ENCODE measurements around the gene CD38.
"Not testable (repeated sequence)": the region's sequence is repeated elsewhere in the genome, so short reads cannot be mapped to it uniquely, and the experiment has no call there.

CD38 gene

GRCh38 chr4:15778289-15779241, at the start of gene CD38:
CD38 (plus strand) TSS chr4:15778328; CDS start chr4:15778415, 87 bp downstream.
- DNase-seq (ENCODE audit: low read depth) = peak; percentile 25

- no peak for DNase-seq (ENCODE audit: low read depth)
Observed at GRCh38 chr4:15729910-15730533, 48.1 kb upstream of the CD38 start.

- not testable (repeated sequence) for DNase-seq (ENCODE audit: low read depth)
Observed at GRCh38 chr4:15733061-15733460, 45.1 kb upstream of the CD38 start.

GRCh38 chr4:15735536-15735935, 42.6 kb upstream of the CD38 start:
- DNase-seq (ENCODE audit: low read depth) = no peak

GRCh38 chr4:15736514-15737050, 41.5 kb upstream of the CD38 start:
- no peak for DNase-seq (ENCODE audit: low read depth)

GRCh38 chr4:15737255-15737654, 40.9 kb upstream of the CD38 start:
- DNase-seq (ENCODE audit: low read depth) = no peak

- DNase-seq (ENCODE audit: low read depth) = no peak
Observed at GRCh38 chr4:15738877-15739276, 39.3 kb upstream of the CD38 start.

- no peak for DNase-seq (ENCODE audit: low read depth)
Observed at GRCh38 chr4:15740764-15741404, 37.2 kb upstream of the CD38 start.

GRCh38 chr4:15742083-15742582, 36.0 kb upstream of the CD38 start:
- DNase-seq (ENCODE audit: low read depth) = no peak

GRCh38 chr4:15742637-15743036, 35.5 kb upstream of the CD38 start:
- DNase-seq (ENCODE audit: low read depth) = no peak

GRCh38 chr4:15744016-15744545, 34.0 kb upstream of the CD38 start:
- DNase-seq (ENCODE audit: low read depth) = no peak

- no peak for DNase-seq (ENCODE audit: low read depth)
Observed at GRCh38 chr4:15746110-15746509, 32.0 kb upstream of the CD38 start.

- no peak for DNase-seq (ENCODE audit: low read depth)
Observed at GRCh38 chr4:15749001-15749400, 29.1 kb upstream of the CD38 start.

- no peak for DNase-seq (ENCODE audit: low read depth)
Observed at GRCh38 chr4:15751153-15751552, 27.0 kb upstream of the CD38 start.

GRCh38 chr4:15753081-15753480, 25.0 kb upstream of the CD38 start:
- no peak for DNase-seq (ENCODE audit: low read depth)

- DNase-seq (ENCODE audit: low read depth) = no peak
Observed at GRCh38 chr4:15753786-15754185, 24.3 kb upstream of the CD38 start.

- peak; percentile 18 for DNase-seq (ENCODE audit: low read depth)
Observed at GRCh38 chr4:15754323-15754722, 23.8 kb upstream of the CD38 start.

- DNase-seq (ENCODE audit: low read depth) = peak; percentile 41
Observed at GRCh38 chr4:15755321-15756155, 22.6 kb upstream of the CD38 start.

- peak; percentile 59 for DNase-seq (ENCODE audit: low read depth)
Observed at GRCh38 chr4:15756361-15756861, 21.7 kb upstream of the CD38 start.

- DNase-seq (ENCODE audit: low read depth) = no peak
Observed at GRCh38 chr4:15757054-15757453, 21.1 kb upstream of the CD38 start.

- no peak for DNase-seq (ENCODE audit: low read depth)
Observed at GRCh38 chr4:15758294-15758693, 19.8 kb upstream of the CD38 start.
